NCI-H526 (cell line): ENCODE results near the gene CTNND1.
A peak's percentile ranks its signal among the peaks of the same experiment; 100 is the strongest.

Experiments
- DNase-seq, 2 experiments: peaks; one replicate each; lab custom pipeline; 2025; lab: John Stamatoyannopoulos, UW

Gene CTNND1

GRCh38 chr11:57762235-57762861 is 746 bp downstream of the CTNND1 start:
- peak in 1 of 2 experiments; percentile 54 for DNase-seq

- DNase-seq = peak; percentile 50 to 59
Observed at GRCh38 chr11:57763568-57763967, 2.0 kb downstream of the CTNND1 start.

- DNase-seq = no peak
Observed at GRCh38 chr11:57764021-57764420, 2.4 kb downstream of the CTNND1 start.

GRCh38 chr11:57764566-57764965 is 3.0 kb downstream of the CTNND1 start:
- DNase-seq = peak; percentile 49 to 72

- peak in 1 of 2 experiments; percentile 60 for DNase-seq
Observed at GRCh38 chr11:57764972-57765371, 3.4 kb downstream of the CTNND1 start.

- DNase-seq = no peak
Observed at GRCh38 chr11:57770793-57771192, 9.2 kb downstream of the CTNND1 start.

- DNase-seq = no peak
Observed at GRCh38 chr11:57771365-57771764, 9.8 kb downstream of the CTNND1 start.

- no peak for DNase-seq
Observed at GRCh38 chr11:57772562-57772961, 11.0 kb downstream of the CTNND1 start.

GRCh38 chr11:57773026-57773598 is 11.5 kb downstream of the CTNND1 start:
- DNase-seq = no peak

- no peak for DNase-seq
Observed at GRCh38 chr11:57775491-57775890, 13.9 kb downstream of the CTNND1 start.

- no peak for DNase-seq
Observed at GRCh38 chr11:57776031-57776521, 14.5 kb downstream of the CTNND1 start.

- no peak for DNase-seq
Observed at GRCh38 chr11:57776577-57777210, 15.1 kb downstream of the CTNND1 start.

GRCh38 chr11:57777969-57778317 is 16.3 kb downstream of the CTNND1 start:
- peak; percentile 38 to 74 for DNase-seq

GRCh38 chr11:57778318-57779037 is 16.9 kb downstream of the CTNND1 start:
- peak; percentile 80 to 85 for DNase-seq

- DNase-seq = no peak
Observed at GRCh38 chr11:57779276-57779675, 17.7 kb downstream of the CTNND1 start.

- no peak for DNase-seq
Observed at GRCh38 chr11:57781529-57781943, 19.9 kb downstream of the CTNND1 start.

- DNase-seq = no peak
Observed at GRCh38 chr11:57785072-57785471, 23.5 kb downstream of the CTNND1 start.

- no peak for DNase-seq
Observed at GRCh38 chr11:57786436-57786835, 24.8 kb downstream of the CTNND1 start.

GRCh38 chr11:57787006-57787604 is 25.5 kb downstream of the CTNND1 start:
- no peak for DNase-seq

GRCh38 chr11:57787920-57788702 is 26.5 kb downstream of the CTNND1 start:
- no peak for DNase-seq

GRCh38 chr11:57788703-57789088 is 27.1 kb downstream of the CTNND1 start:
- no peak for DNase-seq
